Astrocyte (in vitro differentiated cells and primary cell): ENCODE data around the gene C10orf53.

ENCODE experiments used
- EZH2 ChIP-seq: IDR thresholded peaks from 2 replicates; pipeline ENCODE4 v1.6.1; 2012; ENCODE audit warnings: mild to moderate bottlenecking, low read length, inconsistent platforms; ENCODE audit not compliant: insufficient read depth
- TF ChIP-seq, protein P1 (sequence below): IDR thresholded peaks from 2 replicates; pipeline ENCODE4 v1.5.1; 2011; ENCODE audit warnings: low read depth, mild to moderate bottlenecking, inconsistent platforms, low read length, moderate library complexity; ENCODE audit not compliant: insufficient read depth

DNA sequence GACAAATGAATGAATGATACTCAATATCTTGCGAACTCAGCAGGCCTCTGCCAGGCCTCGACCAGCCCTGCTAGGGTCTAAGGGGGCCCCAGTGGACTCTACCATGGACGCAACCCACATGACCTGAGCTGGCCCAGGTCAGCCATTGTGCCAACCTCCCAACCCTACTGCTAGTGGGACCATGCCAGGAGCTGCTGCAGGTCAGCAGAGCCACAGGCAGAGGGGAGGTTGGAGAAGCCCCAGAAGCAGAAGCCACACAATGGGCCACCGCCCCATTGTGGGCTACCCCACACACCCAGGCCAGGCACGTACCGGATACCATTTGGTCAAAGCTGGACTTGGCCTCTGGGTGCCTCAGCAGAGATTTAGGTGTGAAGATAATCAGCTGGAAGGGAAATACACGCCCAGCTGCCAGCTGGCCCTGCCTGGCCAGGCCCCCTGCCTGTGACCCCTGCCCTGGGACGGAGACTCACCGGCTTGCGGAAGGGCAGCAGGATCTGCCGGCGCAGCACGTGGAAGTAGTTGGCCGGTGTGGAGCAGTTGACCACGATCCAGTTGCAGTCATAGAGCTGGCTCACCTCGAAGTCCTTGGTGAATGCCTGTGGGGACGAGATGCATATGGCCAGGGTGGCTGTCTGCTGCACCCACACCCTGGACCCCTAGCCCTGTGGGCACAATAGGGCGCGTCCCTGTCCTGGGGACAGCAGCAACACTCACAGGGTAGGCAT lies 58.2 kb downstream of the C10orf53 start:
- TF ChIP-seq, protein P1, sequence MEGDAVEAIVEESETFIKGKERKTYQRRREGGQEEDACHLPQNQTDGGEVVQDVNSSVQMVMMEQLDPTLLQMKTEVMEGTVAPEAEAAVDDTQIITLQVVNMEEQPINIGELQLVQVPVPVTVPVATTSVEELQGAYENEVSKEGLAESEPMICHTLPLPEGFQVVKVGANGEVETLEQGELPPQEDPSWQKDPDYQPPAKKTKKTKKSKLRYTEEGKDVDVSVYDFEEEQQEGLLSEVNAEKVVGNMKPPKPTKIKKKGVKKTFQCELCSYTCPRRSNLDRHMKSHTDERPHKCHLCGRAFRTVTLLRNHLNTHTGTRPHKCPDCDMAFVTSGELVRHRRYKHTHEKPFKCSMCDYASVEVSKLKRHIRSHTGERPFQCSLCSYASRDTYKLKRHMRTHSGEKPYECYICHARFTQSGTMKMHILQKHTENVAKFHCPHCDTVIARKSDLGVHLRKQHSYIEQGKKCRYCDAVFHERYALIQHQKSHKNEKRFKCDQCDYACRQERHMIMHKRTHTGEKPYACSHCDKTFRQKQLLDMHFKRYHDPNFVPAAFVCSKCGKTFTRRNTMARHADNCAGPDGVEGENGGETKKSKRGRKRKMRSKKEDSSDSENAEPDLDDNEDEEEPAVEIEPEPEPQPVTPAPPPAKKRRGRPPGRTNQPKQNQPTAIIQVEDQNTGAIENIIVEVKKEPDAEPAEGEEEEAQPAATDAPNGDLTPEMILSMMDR = no peak
- TF ChIP-seq EZH2 = no peak
